Measurements from ENCODE around the gene RBMS1. TPM values are rescaled to one million over a fixed set of nuclear protein-coding genes. Genes with fewer than 3 reads are reported as not detected.
A peak's percentile ranks its signal among the peaks of the same experiment; 100 is the strongest.

RBMS1 gene
- total and polyA plus RNA-seq, 2 experiments from 2014 or later: 55.5 to 94.8 TPM

GRCh38 chr2:160387558-160388262 lies 105.9 kb downstream of the RBMS1 start:
- Histone ChIP-seq H3K4me3 (no peak overlapping the region), H3K27ac (ENCODE audit: low read depth) (0 out of 2 replicates have a peak overlapping the region, but pooled peaks have one; percentile 41), H3K9me2 (ENCODE audit: insufficient read depth) (no peaks in the 10 kb centered on the region), H3F3A (replicated peaks; ENCODE audit: low read depth) (no peaks in the 10 kb centered on the region), H3K36me3 (ENCODE audit: insufficient read depth) (no peaks in the 10 kb centered on the region), H3K4me2 (peak overlapping the region; percentile 55), H2AFZ (no peak overlapping the region), H3K27me3 (ENCODE audit: insufficient read depth) (no peaks in the 10 kb centered on the region), H3K79me2 (replicated peaks; ENCODE audit: insufficient read depth) (peaks cover 98% of the 10 kb centered on the region), H3K4me1 (ENCODE audit: insufficient read depth) (peaks cover 56% of the 10 kb centered on the region), H4K20me1 (replicated peaks; ENCODE audit: insufficient read depth) (peaks cover 25% of the 10 kb centered on the region)
- Mint-ChIP-seq H3K27me3 (ENCODE audit: insufficient read depth, low read depth, poor library complexity) (peaks cover 4% of the 10 kb centered on the region), H3K9me3 (no peaks in the 10 kb centered on the region), H3K4me1 (peaks cover 55% of the 10 kb centered on the region), H3K4me3 (no peak overlapping the region), H3K27ac (no peak overlapping the region), H3K36me3 (ENCODE audit: low read depth) (no peaks in the 10 kb centered on the region)
- no peak for ATAC-seq
- no peak for DNase-seq (ENCODE audit: low spot score)
- TF ChIP-seq CREB1 (CRISPR knock-in tag; IDR thresholded peaks at IDR 0.05; ENCODE audit: low read depth) (no peak), NANOG (IDR thresholded peaks at IDR 0.05; ENCODE audit: borderline replicate concordance) (no peak), ETS1 (IDR thresholded peaks at IDR 0.05) (no peak), EZH2phosphoT487 (IDR thresholded peaks at IDR 0.05; ENCODE audit: unreplicated experiment) (no peak), ZNF114 (CRISPR knock-in tag; IDR thresholded peaks at IDR 0.05) (no peak), EZH2 (IDR thresholded peaks at IDR 0.05; ENCODE audit: low read depth, unreplicated experiment) (no peak), ZNF331 (CRISPR knock-in tag; IDR thresholded peaks at IDR 0.05; ENCODE audit: low read depth) (no peak), JUNB (IDR thresholded peaks at IDR 0.05; ENCODE audit: unreplicated experiment) (no peak), ZNF462 (CRISPR knock-in tag; IDR thresholded peaks at IDR 0.05) (no peak), POLR2AphosphoS5 (IDR thresholded peaks at IDR 0.05; ENCODE audit: low read depth) (no peak), STAT1 (IDR thresholded peaks at IDR 0.05; ENCODE audit: unreplicated experiment) (no peak), CTCF (conservative IDR thresholded peaks at IDR 0.05; ENCODE audit: low read depth in 2 of 2) (no peak)

Data from GM23338 (cell line).